Esophagus squamous epithelium (tissue), 5 donors: Measurements from ENCODE around the gene KCNA10. TPM values are rescaled to one million over a fixed set of nuclear protein-coding genes. Genes with fewer than 3 reads are reported as not detected.

Experiments used
- DNase-seq: peaks from one replicate; lab custom pipeline; 2025; lab: John Stamatoyannopoulos, UW
- H3K27ac ChIP-seq, 4 donors: fragments of 200-600 bp; sonication (generic); one replicate each; pipeline ENCODE4 v1.5.1; 2016 to 2019; ENCODE audit warnings: mild to moderate bottlenecking in 1 of 4
- H3K27me3 ChIP-seq, 4 donors: fragments of 200-600 bp; sonication (generic); 1 replicate in 3 of 4; 2 replicates in 1 of 4; pipeline versions ENCODE4 v1.5.1 to v1.6.0; 2017 to 2021; ENCODE audit warnings: antibody characterized with exemption in 1 of 4
- H3K36me3 ChIP-seq, 3 donors: fragments of 200-600 bp; sonication (generic); one replicate each; pipeline ENCODE4 v1.5.1; 2016 to 2019
- H3K4me1 ChIP-seq, 3 donors: fragments of 200-600 bp; sonication (generic); one replicate each; pipeline ENCODE4 v1.5.1; 2017 to 2019
- H3K4me3 ChIP-seq, 4 donors: fragments of 200-600 bp; sonication (generic); 1 replicate in 3 of 4; 2 replicates in 1 of 4; pipeline ENCODE4 v1.5.1; 2016 to 2019; ENCODE audit warnings: mild to moderate bottlenecking in 2 of 4, moderate library complexity in 1 of 4
- H3K9me3 ChIP-seq, 3 donors: fragments of 200-600 bp; sonication (generic); one replicate each; pipeline ENCODE4 v1.5.1; 2016 to 2019
- CTCF ChIP-seq, 6 experiments: fragments of 450-650 bp in 4 of 6; fragments of 200-600 bp in 2 of 6; sonication (generic) in 2 of 6; IDR thresholded peaks; one replicate each; pipeline ENCODE4 v1.5.1; 2016 to 2019; ENCODE audit warnings: antibody characterized with exemption in 6 of 6, mild to moderate bottlenecking in 4 of 6, moderate library complexity in 4 of 6
- POLR2A ChIP-seq, 4 donors: fragments of 450-650 bp; IDR thresholded peaks; one replicate each; pipeline ENCODE4 v1.6.1; 2017; ENCODE audit warnings: antibody characterized with exemption in 4 of 4, mild to moderate bottlenecking in 4 of 4, moderate library complexity in 3 of 4
- WGBS, 2 donors: methylation state at CpG; one replicate each; pipeline ENCODE4 v1.1.5; 2018; 5-methylcytosine and 5-hydroxymethylcytosine counted together
- intact Hi-C: fragments of 100-400 bp; cut with DNase I; formaldehyde crosslinking; loops from one replicate; pipeline ENCODE4 v1.15.0; 2022
- total RNA-seq, 4 donors: library from RNA; depleted of rRNA; stranded (reverse); fragments of >200 nt; gene quantifications; one replicate each; pipeline ENCODE4 v1.1.0, GENCODE V29; 2016
- donor health status: DM: yes; HTN: yes; CAD: no.

KCNA10 gene
- total RNA-seq, 4 donors from 2014 or later, result not detected

GRCh38 chr1:110488161-110488560 is 30.8 kb downstream of the KCNA10 start:
- intact Hi-C loops, result no loop called here
- Histone ChIP-seq H3K4me1 (peaks cover 0 to 11% (median 6%) of the 10 kb centered on the region in 3 donors), H3K4me3 (no peak overlapping the region), H3K27me3 (no peaks in the 10 kb centered on the region), H3K27ac (no peak overlapping the region), H3K36me3 (no peaks in the 10 kb centered on the region), H3K9me3 (no peaks in the 10 kb centered on the region)
- TF ChIP-seq CTCF (IDR thresholded peaks at IDR 0.05) (no peak), POLR2A (IDR thresholded peaks at IDR 0.05) (no peak)
- no peak for DNase-seq
- 78 to 98% methylated on average over 7 to 10 of the region's 12 CpGs for WGBS, 2 donors

- no peak for TF ChIP-seq POLR2A (IDR thresholded peaks at IDR 0.05)
- TF ChIP-seq CTCF (IDR thresholded peaks at IDR 0.05), result no peak
- Histone ChIP-seq H3K27me3 (no peaks in the 10 kb centered on the region), H3K4me3 (no peak overlapping the region), H3K36me3 (no peaks in the 10 kb centered on the region), H3K27ac (no peak overlapping the region), H3K4me1 (peaks cover 0 to 13% (median 6%) of the 10 kb centered on the region in 3 donors), H3K9me3 (no peaks in the 10 kb centered on the region)
- no peak for DNase-seq
- WGBS, 2 donors, result 24 to 28% methylated on average over 7 of the region's 8 CpGs
- intact Hi-C loops, result no loop called here
These were observed 31.2 kb downstream of the KCNA10 start for GRCh38 chr1:110487726-110488125.

- intact Hi-C loops, result no loop called here
- TF ChIP-seq CTCF (IDR thresholded peaks at IDR 0.05), result no peak
- no peak for TF ChIP-seq POLR2A (IDR thresholded peaks at IDR 0.05)
These were observed 33.2 kb downstream of the KCNA10 start for GRCh38 chr1:110485725-110486124.

GRCh38 chr1:110484801-110485200 is 34.2 kb downstream of the KCNA10 start:
- no peaks in the 10 kb centered on the region for H3K36me3 ChIP-seq
- WGBS, 2 donors, result 80 to 91% methylated on average over 5 to 11 of the region's 12 CpGs
- intact Hi-C loops, result no loop called here
- H3K27ac ChIP-seq, result no peak overlapping the region
- no peak for DNase-seq
- TF ChIP-seq POLR2A (IDR thresholded peaks at IDR 0.05), result no peak
- H3K9me3 ChIP-seq, result no peaks in the 10 kb centered on the region
- H3K4me3 ChIP-seq, result no peak overlapping the region
- H3K4me1 ChIP-seq, result peaks cover 0 to 36% (median 6%) of the 10 kb centered on the region in 3 donors
- no peaks in the 10 kb centered on the region for H3K27me3 ChIP-seq

More at GRCh38 chr1:110485725-110486124, 33.2 kb downstream of the KCNA10 start:
- no peaks in the 10 kb centered on the region for H3K36me3 ChIP-seq
- peaks cover 0 to 33% (median 6%) of the 10 kb centered on the region in 3 donors for H3K4me1 ChIP-seq
- H3K4me3 ChIP-seq, result no peak overlapping the region
- no peaks in the 10 kb centered on the region for H3K9me3 ChIP-seq
- H3K27ac ChIP-seq, result no peak overlapping the region
- no peak for DNase-seq
- 13 to 41% methylated on average over 1 to 2 of the region's 2 CpGs for WGBS, 2 donors
- no peaks in the 10 kb centered on the region for H3K27me3 ChIP-seq

- H3K36me3 ChIP-seq, result no peaks in the 10 kb centered on the region
- no peaks in the 10 kb centered on the region for H3K27me3 ChIP-seq
- H3K4me3 ChIP-seq, result no peak overlapping the region
- WGBS, 2 donors, result 78 to 80% methylated on average over 2 to 5 of the region's 9 CpGs
- peaks cover 3 to 51% (median 13%) of the 10 kb centered on the region in 3 donors for H3K4me1 ChIP-seq
- intact Hi-C loops, result no loop called here
- no peak overlapping the region for H3K27ac ChIP-seq
- H3K9me3 ChIP-seq, result no peaks in the 10 kb centered on the region
- no peak for DNase-seq
- TF ChIP-seq CTCF (IDR thresholded peaks at IDR 0.05) (no peak), POLR2A (IDR thresholded peaks at IDR 0.05) (no peak)
These were observed 35.7 kb downstream of the KCNA10 start for GRCh38 chr1:110483308-110483685.
